ENCODE data around the gene MYCBP2.
"Not testable (repeated sequence)": the region's sequence is repeated elsewhere in the genome, so short reads cannot be mapped to it uniquely, and the experiment has no call there.

MYCBP2 gene

DNA sequence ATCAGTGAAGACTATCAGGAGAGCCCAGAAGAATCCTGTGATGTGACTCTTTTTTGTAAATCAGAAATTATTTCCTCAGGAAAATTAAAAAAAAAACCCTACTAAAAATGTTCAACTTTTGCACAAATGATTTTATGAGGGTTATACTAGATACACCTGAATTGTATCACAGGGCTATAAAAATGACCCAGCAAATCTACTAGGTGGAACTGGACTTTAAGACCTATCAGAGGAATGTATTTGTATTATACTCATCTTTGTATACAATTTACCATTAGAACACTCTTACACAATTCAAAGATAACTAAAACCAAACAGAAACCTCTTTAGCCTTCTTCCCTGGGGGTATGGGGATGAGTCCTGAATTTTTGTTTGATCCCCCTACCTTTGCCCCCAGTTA, 307.1 kb downstream of the MYCBP2 start:
- no peak for DNase-seq

DNA sequence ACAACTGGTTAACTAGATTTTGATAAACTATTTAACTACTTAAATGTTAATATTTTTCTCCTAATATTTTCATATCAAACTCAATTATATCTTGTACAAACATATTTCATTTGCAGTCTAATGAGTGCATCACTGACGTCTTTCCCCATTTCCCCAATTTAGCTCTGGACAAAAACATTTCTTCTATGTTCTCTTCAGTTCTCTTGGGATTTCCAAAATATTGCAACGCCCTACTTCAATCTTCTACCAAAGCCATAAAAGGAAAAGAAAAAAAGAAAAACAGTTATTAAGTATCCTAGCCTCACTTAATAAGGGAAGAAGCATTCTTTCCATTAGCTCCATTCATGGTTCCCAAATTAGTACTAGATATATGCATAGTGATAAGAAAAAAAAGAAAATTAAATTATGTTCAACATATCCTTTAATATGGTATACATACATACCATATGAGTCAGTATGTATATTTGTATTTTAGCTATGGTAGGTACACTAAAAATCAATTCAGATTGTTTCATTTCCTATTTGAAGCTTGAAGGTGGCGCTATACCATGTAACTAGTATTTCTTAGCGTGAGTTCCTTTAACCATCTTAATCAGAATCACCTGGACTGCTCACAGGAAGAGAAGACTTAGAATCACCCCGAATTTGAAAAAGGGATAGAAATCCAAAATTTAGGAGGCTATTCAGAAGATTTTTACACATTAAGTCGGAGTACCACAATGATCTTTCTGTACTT, 309.8 kb downstream of the MYCBP2 start:
- no peak for DNase-seq

DNA sequence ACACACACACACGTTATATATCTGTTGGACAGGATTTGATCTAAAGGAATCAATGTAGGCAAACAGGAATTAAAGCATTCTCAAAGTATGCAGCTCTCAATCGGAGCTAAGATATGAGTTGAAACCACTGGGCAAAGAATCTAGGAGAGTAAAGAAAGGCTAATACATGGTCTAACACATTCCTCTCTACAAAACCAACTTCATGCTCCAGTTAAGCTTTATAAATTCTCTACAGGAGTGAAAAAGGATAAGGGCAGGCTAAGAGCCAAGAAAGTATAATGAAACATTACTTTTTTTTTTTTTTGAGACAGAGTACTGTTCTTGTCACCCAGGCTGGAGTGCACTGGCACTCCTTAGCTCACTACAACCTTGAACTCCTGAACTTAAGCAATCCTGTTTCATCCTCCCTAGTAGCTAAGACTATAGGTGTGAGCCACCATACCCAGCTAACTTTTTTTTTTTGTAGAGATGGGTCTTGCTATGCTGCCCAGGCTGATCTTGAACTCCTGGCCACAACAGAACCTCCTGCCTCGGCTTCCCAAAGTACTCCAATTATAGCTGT, 310.6 kb downstream of the MYCBP2 start:
- no peak for DNase-seq

DNA sequence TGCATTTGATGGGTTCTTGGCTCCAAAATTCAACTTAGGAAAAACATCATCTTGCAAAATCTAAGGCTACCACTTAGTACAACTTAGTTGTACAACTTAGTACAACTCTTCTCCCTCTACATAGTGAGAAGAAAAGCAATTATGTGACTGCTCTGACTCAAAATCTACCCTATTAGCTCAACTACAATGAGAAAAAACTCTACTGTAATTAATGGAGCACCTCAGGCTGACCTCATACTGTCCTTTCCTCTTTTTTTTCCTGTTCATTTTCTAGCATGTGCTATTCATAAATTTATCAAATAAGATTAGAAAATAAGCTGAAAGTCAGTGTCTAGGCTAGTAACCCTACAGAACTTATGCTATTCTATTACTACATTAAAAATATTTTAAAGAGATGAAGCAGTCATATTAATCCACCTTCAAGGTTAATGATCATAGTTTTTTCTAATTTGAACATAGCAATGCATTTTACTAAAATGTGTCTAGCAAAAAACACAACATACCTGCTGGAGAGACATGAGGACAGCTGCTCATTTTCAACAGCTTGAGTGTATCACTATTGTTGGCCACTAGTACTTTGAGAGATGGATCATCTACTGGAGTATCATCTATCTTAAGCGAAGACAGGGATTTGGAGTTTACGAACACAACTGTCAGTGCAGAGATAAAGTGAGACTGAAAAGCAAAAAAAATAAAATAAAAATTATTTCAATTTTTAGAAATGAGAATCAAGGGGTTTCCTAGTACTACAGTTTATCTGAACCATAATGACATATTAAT, 311.8 kb downstream of the MYCBP2 start:
- DNase-seq, result no peak

DNA sequence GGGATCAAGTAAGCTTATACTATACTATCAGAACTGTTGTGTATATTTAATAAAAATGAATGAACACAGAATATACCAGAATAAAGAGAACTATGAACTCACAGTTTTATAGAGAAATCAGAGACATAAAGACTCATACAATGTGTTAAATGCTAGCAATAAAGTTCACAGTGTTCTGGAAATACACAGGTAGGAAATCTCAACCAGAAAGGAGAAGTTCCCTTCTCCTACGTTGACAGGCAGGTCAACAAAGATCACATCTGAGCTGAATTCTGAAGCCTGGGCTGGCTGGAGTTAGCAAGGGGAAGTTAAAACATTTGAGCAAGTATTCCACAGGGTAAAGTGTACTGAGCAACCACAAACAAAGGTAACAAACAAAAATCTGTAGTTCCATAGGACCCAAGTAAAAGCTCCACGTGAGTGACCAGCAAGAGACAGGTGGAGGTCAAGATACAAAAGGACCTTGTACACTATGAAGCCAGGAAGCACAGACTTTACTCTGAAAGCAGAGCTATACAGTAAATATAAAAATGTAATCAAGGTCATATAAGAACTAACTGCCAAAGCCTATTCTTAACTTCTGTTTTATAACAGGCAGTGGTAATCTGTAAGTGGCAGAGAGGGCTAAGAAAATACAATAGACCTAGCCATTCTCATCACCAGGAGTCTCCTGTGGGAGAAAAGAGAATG, 312.9 kb downstream of the MYCBP2 start:
- no peak for DNase-seq

DNA sequence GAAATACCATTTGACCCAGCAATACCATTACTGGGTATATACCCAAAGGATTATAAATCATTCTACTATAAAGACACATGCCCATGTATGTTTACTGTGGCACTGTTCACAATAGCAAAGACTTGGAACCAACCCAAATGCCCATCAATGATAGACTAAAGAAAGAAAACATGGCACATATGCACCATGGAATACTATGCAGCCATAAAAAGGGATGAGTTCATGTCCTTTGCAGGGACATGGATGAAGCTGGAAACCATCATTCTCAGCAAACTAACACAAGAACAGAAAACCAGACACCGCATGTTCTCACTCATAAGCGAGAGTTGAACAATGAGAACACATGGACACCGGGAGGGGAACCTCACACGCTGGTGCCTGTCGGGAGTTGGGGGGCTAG, 317.2 kb downstream of the MYCBP2 start:
- not testable (repeated sequence) for DNase-seq

DNA sequence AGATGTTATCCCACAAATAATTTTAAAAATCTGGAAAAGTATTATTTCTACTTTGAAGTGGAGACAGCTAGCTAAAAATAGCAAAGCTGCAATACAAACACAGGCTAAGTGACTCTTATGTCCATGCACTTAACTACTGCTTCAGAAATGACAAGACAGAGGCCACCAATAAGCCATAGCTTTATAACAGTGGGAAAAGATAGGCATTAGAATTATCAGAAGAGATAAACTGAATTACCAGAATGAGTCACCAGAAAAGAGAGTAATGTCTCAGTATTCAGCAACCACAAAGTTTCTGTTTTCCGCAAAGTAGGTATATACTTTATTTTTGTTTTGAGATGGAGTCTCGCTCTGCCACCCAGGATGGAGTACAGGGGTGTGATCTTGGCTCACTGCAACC, 317.9 kb downstream of the MYCBP2 start:
- DNase-seq, result no peak

DNA sequence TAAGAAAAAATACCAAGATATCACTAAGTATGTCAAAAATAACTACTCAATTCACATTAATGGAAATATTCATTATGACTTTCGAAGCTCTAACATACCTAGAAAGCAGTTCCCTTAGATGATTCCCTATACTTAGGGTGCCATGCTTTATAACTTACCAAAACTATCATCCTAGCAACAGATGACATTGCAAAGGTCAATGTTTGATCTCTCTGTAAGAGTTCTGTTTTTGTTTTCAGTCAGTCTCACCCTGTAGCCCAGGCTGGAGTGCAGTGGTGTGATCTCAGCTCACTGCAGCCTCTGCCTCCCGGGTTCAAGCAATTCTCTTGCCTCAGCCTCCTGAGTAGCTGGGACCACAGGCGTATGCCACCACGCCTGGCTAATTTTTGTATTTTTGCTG, 318.6 kb downstream of the MYCBP2 start:
- DNase-seq, result not testable (repeated sequence)

DNA sequence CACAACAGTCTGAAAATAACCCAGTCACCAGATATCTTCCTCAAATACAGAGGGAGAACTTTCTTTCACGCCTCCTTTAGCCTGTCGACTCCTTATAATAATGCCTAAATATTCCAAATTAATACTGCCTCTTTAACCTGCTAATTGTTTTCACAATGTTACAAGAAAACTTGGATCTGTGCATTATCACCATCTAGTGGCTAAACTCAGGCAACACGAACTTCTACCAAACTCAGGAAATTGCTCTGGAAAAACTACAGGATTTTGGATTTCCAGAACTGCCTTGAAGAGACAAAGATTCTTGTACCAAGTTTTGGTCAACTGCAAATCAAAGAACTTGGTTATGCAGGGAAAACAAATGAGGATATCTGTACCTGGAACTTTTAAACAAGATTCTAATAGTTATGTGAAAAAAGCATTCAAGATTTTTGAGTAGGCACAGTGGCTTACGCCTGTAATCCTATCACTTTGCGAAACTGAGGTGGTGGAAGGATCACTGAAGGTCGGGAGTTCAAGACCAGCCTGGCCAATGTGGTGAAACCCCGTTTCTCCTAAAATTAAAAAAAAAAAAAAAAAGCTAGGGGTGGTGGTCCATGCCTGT, 324.2 kb downstream of the MYCBP2 start:
- no peak for DNase-seq

DNA sequence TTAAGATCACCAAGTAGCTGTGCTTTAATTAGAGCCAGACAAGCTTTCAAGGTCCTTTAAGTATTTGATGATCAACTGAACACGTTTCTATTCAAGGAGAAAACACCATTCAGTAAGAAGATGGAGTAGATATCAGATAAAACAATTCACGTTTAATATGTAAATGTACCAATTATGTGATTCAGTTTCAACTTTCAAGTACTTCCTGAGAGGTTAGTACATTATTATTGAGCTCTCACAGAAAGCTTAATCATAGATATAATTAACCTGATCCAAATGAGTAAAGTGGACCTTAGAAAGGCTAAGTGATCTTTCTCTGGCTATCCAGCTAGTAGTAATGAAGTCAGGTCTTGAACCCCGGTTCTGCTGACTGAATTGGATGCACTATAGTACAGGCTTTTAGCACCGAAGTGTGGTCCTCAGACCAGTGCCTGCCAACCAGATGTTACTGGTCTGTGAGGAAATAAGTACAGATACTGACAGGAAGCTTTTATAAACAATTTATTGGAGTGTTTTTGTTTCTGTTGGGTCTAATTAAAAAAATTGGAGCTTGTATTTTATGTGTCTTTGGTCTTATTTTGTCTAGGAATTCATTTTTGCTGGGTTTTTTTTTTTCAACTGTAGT, 324.8 kb downstream of the MYCBP2 start:
- DNase-seq, result no peak

DNA sequence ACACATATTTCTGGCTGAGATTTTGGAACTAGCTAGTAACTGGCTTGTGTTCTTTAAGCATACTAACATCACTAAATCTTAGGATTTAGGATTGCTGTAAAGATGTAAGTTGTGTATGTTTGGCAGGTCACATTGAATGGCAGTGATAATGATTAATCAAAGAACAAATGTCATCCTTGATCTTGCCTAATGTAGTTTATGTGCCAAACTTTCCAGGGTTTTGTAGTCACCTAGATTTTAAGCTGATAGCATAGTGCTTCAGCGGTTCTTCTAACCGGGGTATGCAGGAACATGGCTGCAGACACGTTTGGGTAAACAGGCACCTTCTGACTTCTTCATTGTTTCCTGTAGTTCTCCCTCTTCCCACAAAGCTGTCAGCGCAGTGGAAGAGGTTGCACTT, 325.4 kb downstream of the MYCBP2 start:
- DNase-seq, result no peak

DNA sequence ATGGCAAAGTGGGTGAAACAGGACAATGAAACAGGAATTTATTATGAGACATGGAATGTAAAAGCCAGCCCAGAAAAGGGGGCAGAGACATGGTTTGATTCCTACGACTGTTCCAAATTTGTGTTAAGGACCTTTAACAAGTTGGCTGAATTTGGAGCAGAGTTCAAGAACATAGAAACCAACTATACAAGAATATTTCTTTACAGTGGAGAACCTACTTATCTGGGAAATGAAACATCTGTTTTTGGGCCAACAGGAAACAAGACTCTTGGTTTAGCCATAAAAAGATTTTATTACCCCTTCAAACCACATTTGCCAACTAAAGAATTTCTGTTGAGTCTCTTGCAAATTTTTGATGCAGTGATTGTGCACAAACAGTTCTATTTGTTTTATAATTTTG, 326.4 kb downstream of the MYCBP2 start:
- DNase-seq, result no peak
